Colon (tissue), 2 donors: ENCODE results near the gene BIRC5.

Experiments used
- FAIRE-seq: peaks from 2 replicates; lab custom pipeline; 2012; peaks lifted over from hg19 to GRCh38; lab: Jason Lieb, UNC
- donor health status: control.
- donor health status: control.

The BIRC5 gene

GRCh38 chr17:78184351-78184750 is 29.7 kb upstream of the BIRC5 start:
- FAIRE-seq: no peak

GRCh38 chr17:78184868-78185267 is 29.2 kb upstream of the BIRC5 start:
- no peak for FAIRE-seq

- no peak for FAIRE-seq
Measured at GRCh38 chr17:78185981-78186691, 27.9 kb upstream of the BIRC5 start.

GRCh38 chr17:78186692-78187595 is 27.1 kb upstream of the BIRC5 start, which contains the start of the genes AFMID and TK1:
TSS of gene AFMID (plus strand) at chr17:78187362. CDS start at chr17:78187371, 9 bp downstream.
TSS of gene TK1 (minus strand) at chr17:78187052. CDS start at chr17:78186994, 58 bp downstream.
- no peak for FAIRE-seq

GRCh38 chr17:78196716-78197115 is 17.3 kb upstream of the BIRC5 start:
- FAIRE-seq: no peak

- no peak for FAIRE-seq
Measured at GRCh38 chr17:78197147-78197832, 16.8 kb upstream of the BIRC5 start.

GRCh38 chr17:78200451-78200850 is 13.6 kb upstream of the BIRC5 start:
- no peak for FAIRE-seq

GRCh38 chr17:78202666-78203065 is 11.4 kb upstream of the BIRC5 start:
- no peak for FAIRE-seq

- no peak for FAIRE-seq
Measured at GRCh38 chr17:78204387-78205123, 9.5 kb upstream of the BIRC5 start.

- no peak for FAIRE-seq
Measured at GRCh38 chr17:78205124-78205775, 8.8 kb upstream of the BIRC5 start.

- no peak for FAIRE-seq
Measured at GRCh38 chr17:78206298-78206697, 7.8 kb upstream of the BIRC5 start.

GRCh38 chr17:78208486-78208885 is 5.6 kb upstream of the BIRC5 start:
- FAIRE-seq: no peak

- FAIRE-seq: no peak
Measured at GRCh38 chr17:78210111-78210510, 3.9 kb upstream of the BIRC5 start.

GRCh38 chr17:78211032-78211431 is 3.0 kb upstream of the BIRC5 start:
- no peak for FAIRE-seq

GRCh38 chr17:78214706-78215061 is 631 bp downstream of the BIRC5 start:
- no peak for FAIRE-seq

- FAIRE-seq: no peak
Measured at GRCh38 chr17:78219396-78220150, 5.5 kb downstream of the BIRC5 start.

GRCh38 chr17:78223061-78223460 is 9.0 kb downstream of the BIRC5 start:
- FAIRE-seq: no peak

- FAIRE-seq: no peak
Measured at GRCh38 chr17:78223765-78224164, 9.7 kb downstream of the BIRC5 start.

GRCh38 chr17:78224231-78225087 is 10.4 kb downstream of the BIRC5 start:
- no peak for FAIRE-seq
